ENCODE data around the gene ATP5F1E. TPM values are rescaled to one million over a fixed set of nuclear protein-coding genes. Genes with fewer than 3 reads are reported as not detected.

The ATP5F1E gene
- total and polyA plus RNA-seq, 2 donors (not counting 3 experiments of a cell fraction or from before 2014, with no cell fraction given), result 29.0 to 107 TPM

GRCh38 chr20:59031564-59032022 is 542 bp downstream of the ATP5F1E start:
- Histone ChIP-seq H3K9ac (replicated peaks; ENCODE audit: extremely low read depth, insufficient read depth, low read length) (peak overlapping the region; percentile 59), H2AFZ (ENCODE audit: low read depth, low read length) (peak overlapping the region; percentile 47), H3K27ac (ENCODE audit: insufficient read depth, low read depth, low read length) (peak overlapping the region; percentile 82), H3K27me3 (ENCODE audit: control insufficient read depth in 2 of 2, insufficient read depth in 2 of 2, low read length in 2 of 2) (no peaks in the 10 kb centered on the region), H3K4me2 (ENCODE audit: insufficient read depth, low read length) (peak overlapping the region; percentile 94), H3K36me3 (ENCODE audit: control insufficient read depth in 2 of 2, extremely low read depth in 1 of 2, insufficient read depth in 2 of 2, low read length in 2 of 2) (peaks cover 10 to 25% of the 10 kb centered on the region in 2 experiments), H3K79me2 (ENCODE audit: control insufficient read depth, insufficient read depth, low read length) (peaks cover 55% of the 10 kb centered on the region), H3K9me1 (replicated peaks; ENCODE audit: control insufficient read depth, extremely low read depth, insufficient read depth, low read length) (no peaks in the 10 kb centered on the region), H3K4me1 (ENCODE audit: control insufficient read depth, extremely low read depth, insufficient read depth, low read length) (peaks cover 43% of the 10 kb centered on the region), H3K9me3 (replicated peaks; ENCODE audit: control insufficient read depth, insufficient read depth, low read length) (no peaks in the 10 kb centered on the region), H4K20me1 (replicated peaks; ENCODE audit: control insufficient read depth, extremely low read depth, insufficient read depth, low read length) (no peaks in the 10 kb centered on the region), H3K4me3 (replicated peaks in 1 of 3; ENCODE audit: insufficient read depth in 1 of 3, low read depth in 1 of 3, low read length in 3 of 3) (peak overlapping the region; percentile 48 to 76 (median 69))
- dilution Hi-C loops (cut with MboI; ENCODE audit: extremely low pct_ligation_motif_present, low sequenced_read_pairs), result no loop called here
- intact Hi-C loops (cut with micrococcal nuclease), result loop anchor here (1.0 to 5.0 kb wide), 7 partner anchors 11 to 140 kb away; partner anchors contain the start of genes NELFCD and PRELID3B
- DNase-seq (ENCODE audit: low read depth, low spot score) (peak; percentile 11), FAIRE-seq (no peak)
- TF ChIP-seq MAX (IDR thresholded peaks at IDR 0.05; ENCODE audit: insufficient read depth, insufficient read length) (no peak), JUN (IDR thresholded peaks at IDR 0.05; ENCODE audit: borderline replicate concordance, insufficient read depth, insufficient read length, low read depth) (no peak), GATA2 (IDR thresholded peaks at IDR 0.05; ENCODE audit: insufficient read depth, insufficient read length, low read depth, low read length) (no peak), POLR2AphosphoS5 (IDR thresholded peaks at IDR 0.05; ENCODE audit: insufficient read depth, low read depth, low read length) (no peak), EZH2 (IDR thresholded peaks at IDR 0.05; ENCODE audit: borderline replicate concordance, low read depth, low read length, severe bottlenecking) (no peak), POLR2A (IDR thresholded peaks at IDR 0.05; ENCODE audit: low read depth, low read length) (no peak), MYC (IDR thresholded peaks at IDR 0.05; ENCODE audit: low read depth, low read length) (no peak), CTCF (IDR thresholded peaks at IDR 0.05; ENCODE audit: extremely low read depth in 1 of 2, insufficient read depth in 1 of 2, low read depth in 1 of 2, low read length in 2 of 2) (no peak), FOS (IDR thresholded peaks at IDR 0.05; ENCODE audit: borderline replicate concordance, insufficient read depth, low read length) (no peak)
- no TSS peak for BruUV-seq (replicated peaks)
- ChIA-PET POLR2A (interaction anchor here (1.2 to 1.5 kb wide), 5 partner anchors 11 to 140 kb away, joined by 3 to 13 read pairs (median 5); partner anchors contain the start of gene PRELID3B), CTCF (interaction anchor here (1.0 to 2.0 kb wide), 11 partner anchors 8 to 190 kb away, joined by 3 to 10 read pairs (median 6); no protein-coding TSS in a partner anchor)

All from endothelial cell of umbilical vein (primary cell).